ENCODE measurements around the gene TIMP2. TPM values are rescaled to one million over a fixed set of nuclear protein-coding genes. Genes with fewer than 3 reads are reported as not detected.
"Not testable (repeated sequence)": the region's sequence is repeated elsewhere in the genome, so short reads cannot be mapped to it uniquely, and the experiment has no call there.

TIMP2 gene
- total RNA-seq, 2 experiments from 2014 or later = 2.4 to 2.6 TPM

- Mint-ChIP-seq H3K27ac (no peak overlapping the region), H3K4me3 (no peak overlapping the region), H3K9me3 (no peaks in the 10 kb centered on the region), H3K36me3 (ENCODE audit: low read depth) (peaks cover 6% of the 10 kb centered on the region), H3K4me1 (peaks cover 4% of the 10 kb centered on the region), H3K27me3 (no peaks in the 10 kb centered on the region)
- CTCF ChIA-PET = interaction anchor here (1.0 to 2.5 kb wide), 3 partner anchors 11 to 100 kb away, joined by 5 to 6 read pairs (median 5); partner anchors contain the start of gene LGALS3BP
- POLR2A ChIA-PET = no interaction called here
- no peak for DNase-seq
Measured at GRCh38 chr17:78965491-78965924, 40.3 kb upstream of the TIMP2 start.

- H3K27ac Mint-ChIP-seq = no peak overlapping the region
- no peaks in the 10 kb centered on the region for H3K27me3 Mint-ChIP-seq
- H3K36me3 Mint-ChIP-seq (ENCODE audit: low read depth) = peaks cover 2% of the 10 kb centered on the region
- ChIA-PET POLR2A (no interaction called here), CTCF (interaction anchor here (1.1 kb wide), 1 partner anchor 8 kb away, joined by 4 read pairs; no protein-coding TSS in a partner anchor)
- no peaks in the 10 kb centered on the region for H3K9me3 Mint-ChIP-seq
- H3K4me3 Mint-ChIP-seq = no peak overlapping the region
- DNase-seq = no peak
- H3K4me1 Mint-ChIP-seq = no peaks in the 10 kb centered on the region
Measured at GRCh38 chr17:78963378-78963777, 38.2 kb upstream of the TIMP2 start.

- H3K4me1 Mint-ChIP-seq; H3K9me3 Mint-ChIP-seq; H3K36me3 Mint-ChIP-seq (ENCODE audit: low read depth); POLR2A ChIA-PET; H3K4me3 Mint-ChIP-seq; H3K27ac Mint-ChIP-seq; DNase-seq; H3K27me3 Mint-ChIP-seq: not testable (repeated sequence)
- CTCF ChIA-PET = interaction anchor here (0.6 to 1.1 kb wide), 2 partner anchors 9 to 1472 kb away, joined by 3 to 4 read pairs; no protein-coding TSS in a partner anchor
Measured at GRCh38 chr17:78962984-78963348, 37.8 kb upstream of the TIMP2 start.

- Mint-ChIP-seq H3K9me3 (no peaks in the 10 kb centered on the region), H3K4me1 (no peaks in the 10 kb centered on the region), H3K4me3 (no peak overlapping the region), H3K27ac (no peak overlapping the region), H3K27me3 (no peaks in the 10 kb centered on the region), H3K36me3 (ENCODE audit: low read depth) (peaks cover 2% of the 10 kb centered on the region)
- DNase-seq = no peak
- ChIA-PET CTCF (interaction anchor here (0.6 to 1.1 kb wide), 2 partner anchors 9 to 1471 kb away, joined by 3 to 4 read pairs; no protein-coding TSS in a partner anchor), POLR2A (no interaction called here)
Measured at GRCh38 chr17:78962345-78962983, 37.3 kb upstream of the TIMP2 start.

- POLR2A ChIA-PET = no interaction called here
Measured at GRCh38 chr17:78961571-78961970, 36.4 kb upstream of the TIMP2 start.

GRCh38 chr17:78960928-78961327, 35.7 kb upstream of the TIMP2 start:
- Mint-ChIP-seq H3K4me1 (no peaks in the 10 kb centered on the region), H3K36me3 (ENCODE audit: low read depth) (peaks cover 2% of the 10 kb centered on the region), H3K9me3 (no peaks in the 10 kb centered on the region), H3K4me3 (no peak overlapping the region), H3K27ac (no peak overlapping the region), H3K27me3 (no peaks in the 10 kb centered on the region)
- ChIA-PET CTCF (no interaction called here), POLR2A (no interaction called here)
- no peak for DNase-seq

More at GRCh38 chr17:78961571-78961970, 36.4 kb upstream of the TIMP2 start:
- H3K4me1 Mint-ChIP-seq = no peaks in the 10 kb centered on the region
- H3K9me3 Mint-ChIP-seq = no peaks in the 10 kb centered on the region
- no peaks in the 10 kb centered on the region for H3K27me3 Mint-ChIP-seq
- no peak overlapping the region for H3K27ac Mint-ChIP-seq
- no peak for DNase-seq
- H3K4me3 Mint-ChIP-seq = no peak overlapping the region
- CTCF ChIA-PET = no interaction called here
- H3K36me3 Mint-ChIP-seq (ENCODE audit: low read depth) = peaks cover 2% of the 10 kb centered on the region

- no peak for DNase-seq
- no peak overlapping the region for H3K27ac Mint-ChIP-seq
- H3K36me3 Mint-ChIP-seq (ENCODE audit: low read depth) = no peaks in the 10 kb centered on the region
- CTCF ChIA-PET = interaction anchor here (1.2 kb wide), 1 partner anchor 11 kb away, joined by 3 read pairs; no protein-coding TSS in a partner anchor
- H3K4me1 Mint-ChIP-seq = no peaks in the 10 kb centered on the region
- H3K27me3 Mint-ChIP-seq = no peaks in the 10 kb centered on the region
- H3K4me3 Mint-ChIP-seq = no peak overlapping the region
- H3K9me3 Mint-ChIP-seq = no peaks in the 10 kb centered on the region
- POLR2A ChIA-PET = no interaction called here
Measured at GRCh38 chr17:78959803-78960202, 34.6 kb upstream of the TIMP2 start.

GRCh38 chr17:78958641-78959127, 33.5 kb upstream of the TIMP2 start:
- H3K4me1 Mint-ChIP-seq = no peaks in the 10 kb centered on the region
- no peak overlapping the region for H3K27ac Mint-ChIP-seq
- CTCF ChIA-PET = no interaction called here
- DNase-seq = no peak
- no peaks in the 10 kb centered on the region for H3K9me3 Mint-ChIP-seq
- POLR2A ChIA-PET = no interaction called here
- no peaks in the 10 kb centered on the region for H3K27me3 Mint-ChIP-seq
- H3K36me3 Mint-ChIP-seq (ENCODE audit: low read depth) = no peaks in the 10 kb centered on the region
- H3K4me3 Mint-ChIP-seq = no peak overlapping the region

- CTCF ChIA-PET = interaction anchor here (0.8 kb wide), 1 partner anchor 10 kb away, joined by 3 read pairs; no protein-coding TSS in a partner anchor
- no peak overlapping the region for H3K4me3 Mint-ChIP-seq
- no peaks in the 10 kb centered on the region for H3K27me3 Mint-ChIP-seq
- no peak for DNase-seq
- H3K4me1 Mint-ChIP-seq = no peaks in the 10 kb centered on the region
- no peak overlapping the region for H3K27ac Mint-ChIP-seq
- POLR2A ChIA-PET = no interaction called here
- no peaks in the 10 kb centered on the region for H3K9me3 Mint-ChIP-seq
- H3K36me3 Mint-ChIP-seq (ENCODE audit: low read depth) = no peaks in the 10 kb centered on the region
Measured at GRCh38 chr17:78957128-78957527, 31.9 kb upstream of the TIMP2 start.

GRCh38 chr17:78956254-78956653, 31.1 kb upstream of the TIMP2 start:
- no peak for DNase-seq
- no peak overlapping the region for H3K4me3 Mint-ChIP-seq
- no peaks in the 10 kb centered on the region for H3K36me3 Mint-ChIP-seq (ENCODE audit: low read depth)
- H3K27ac Mint-ChIP-seq = no peak overlapping the region
- no peaks in the 10 kb centered on the region for H3K4me1 Mint-ChIP-seq
- no peaks in the 10 kb centered on the region for H3K27me3 Mint-ChIP-seq
- CTCF ChIA-PET = no interaction called here
- POLR2A ChIA-PET = no interaction called here
- peaks cover 4% of the 10 kb centered on the region for H3K9me3 Mint-ChIP-seq

- Mint-ChIP-seq H3K27me3 (no peaks in the 10 kb centered on the region), H3K9me3 (peaks cover 19% of the 10 kb centered on the region), H3K36me3 (ENCODE audit: low read depth) (peaks cover 2% of the 10 kb centered on the region), H3K4me1 (no peaks in the 10 kb centered on the region), H3K27ac (no peak overlapping the region), H3K4me3 (no peak overlapping the region)
- CTCF ChIA-PET = no interaction called here
- no peak for DNase-seq
- POLR2A ChIA-PET = no interaction called here
Measured at GRCh38 chr17:78954684-78955083, 29.5 kb upstream of the TIMP2 start.

- peaks cover 19% of the 10 kb centered on the region for H3K9me3 Mint-ChIP-seq
- POLR2A ChIA-PET = no interaction called here
- H3K4me3 Mint-ChIP-seq = no peak overlapping the region
- H3K27ac Mint-ChIP-seq = no peak overlapping the region
- H3K36me3 Mint-ChIP-seq (ENCODE audit: low read depth) = peaks cover 2% of the 10 kb centered on the region
- CTCF ChIA-PET = interaction anchor here (1.2 kb wide), 1 partner anchor 18 kb away, joined by 3 read pairs; no protein-coding TSS in a partner anchor
- no peaks in the 10 kb centered on the region for H3K4me1 Mint-ChIP-seq
- H3K27me3 Mint-ChIP-seq = peaks cover 2% of the 10 kb centered on the region
- no peak for DNase-seq
Measured at GRCh38 chr17:78953356-78954350, 28.5 kb upstream of the TIMP2 start.

GRCh38 chr17:78952706-78953105, 27.5 kb upstream of the TIMP2 start:
- DNase-seq = no peak
- no peak overlapping the region for H3K27ac Mint-ChIP-seq
- CTCF ChIA-PET = interaction anchor here (1.2 kb wide), 1 partner anchor 19 kb away, joined by 3 read pairs; no protein-coding TSS in a partner anchor
- peaks cover 19% of the 10 kb centered on the region for H3K9me3 Mint-ChIP-seq
- H3K27me3 Mint-ChIP-seq = peaks cover 2% of the 10 kb centered on the region
- H3K4me3 Mint-ChIP-seq = no peak overlapping the region
- POLR2A ChIA-PET = no interaction called here
- no peaks in the 10 kb centered on the region for H3K4me1 Mint-ChIP-seq
- H3K36me3 Mint-ChIP-seq (ENCODE audit: low read depth) = peaks cover 2% of the 10 kb centered on the region

Measured in activated CD4-positive, alpha-beta T cell treated with anti-CD3 and anti-CD28 coated beads, Interleukin-2, amount 10 ng/mL, durations not matched to agents 7 days and 5 days (primary cell).